Stimulated activated CD4-positive, alpha-beta T cell treated with anti-CD3 and anti-CD28 coated beads, Interleukin-1b, Interleukin-23, amount 100 ng/mL, for 1 hour (primary cell): ENCODE results near the gene SPRR2B.
"Not testable (repeated sequence)": the region's sequence is repeated elsewhere in the genome, so short reads cannot be mapped to it uniquely, and the experiment has no call there.

Source experiments
- DNase-seq, 2 donors: peaks; one replicate each; pipeline ENCODE4 v3.0.0-alpha.2; 2020; ENCODE audit warnings: low read depth in 2 of 2

The SPRR2B gene

DNA sequence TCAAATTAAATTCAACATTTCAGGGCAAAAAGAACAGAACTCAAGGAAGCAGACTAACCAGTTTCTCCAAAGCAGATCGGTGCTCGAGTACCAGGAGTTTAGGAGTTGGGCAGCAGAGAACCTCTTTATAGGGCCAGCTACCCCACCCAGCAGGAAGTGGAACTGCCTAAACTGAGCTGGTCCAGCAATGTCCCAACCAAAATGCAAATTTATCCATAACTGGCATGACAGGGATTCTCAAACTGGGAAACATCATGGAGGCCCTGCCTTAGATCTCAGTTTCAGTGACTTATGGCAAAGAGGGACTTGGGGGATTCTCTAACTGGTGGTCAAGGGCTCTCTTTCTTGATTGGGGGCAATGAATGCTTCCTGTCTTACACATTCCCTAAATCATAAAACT lies at the start of gene SPRR2B:
Gene SPRR2B (minus strand): TSS at position 101 of the 400 bp plus-strand sequence. CDS start 772 bp downstream, outside the sequence.
- no peak for DNase-seq

GRCh38 chr1:153120945-153121344 lies 49.5 kb upstream of the SPRR2B start:
- no peak for DNase-seq

DNA sequence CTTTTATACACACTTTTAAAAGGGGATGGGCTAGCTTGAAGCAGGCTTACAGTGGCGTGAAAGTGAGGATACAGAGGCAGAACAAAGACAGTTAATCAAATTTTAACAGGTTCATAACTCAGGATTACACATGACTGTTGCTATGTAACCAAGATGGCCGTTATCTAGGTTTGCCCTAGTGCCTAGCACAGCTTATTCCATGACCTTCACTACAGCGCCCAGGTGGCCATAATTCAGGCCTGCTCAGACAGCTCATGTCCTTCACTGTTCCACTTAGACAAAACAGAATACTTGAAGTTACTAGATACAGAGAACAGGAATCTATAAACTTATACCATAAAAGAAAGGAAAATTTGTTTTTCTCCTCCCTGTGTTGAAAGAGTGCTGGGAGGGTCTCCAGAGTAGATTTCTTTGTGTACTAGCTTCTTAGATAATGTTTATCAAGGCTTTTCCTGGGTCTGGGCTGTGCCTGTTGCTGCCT lies 48.1 kb upstream of the SPRR2B start:
- no peak for DNase-seq

DNA sequence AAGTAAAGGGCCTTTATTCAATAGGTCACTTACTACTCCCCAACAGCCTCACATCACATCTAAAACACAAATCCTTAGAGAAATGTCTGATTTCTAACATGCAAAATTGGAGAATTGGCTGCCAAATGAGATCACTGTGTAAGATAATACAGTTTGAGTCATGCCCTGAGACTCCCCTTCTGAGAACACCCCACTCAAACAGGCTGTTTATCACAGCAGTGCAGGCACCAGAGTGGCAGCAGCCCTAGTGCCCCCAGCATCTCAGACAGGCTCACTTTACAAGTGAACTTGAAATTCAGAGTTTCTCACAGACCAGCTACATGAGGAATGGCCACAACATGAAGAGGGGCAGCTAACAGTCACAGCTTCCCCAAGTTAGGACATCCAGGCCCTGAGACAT lies 43.9 kb upstream of the SPRR2B start:
- not testable (repeated sequence) for DNase-seq

GRCh38 chr1:153113416-153113815 lies 42.0 kb upstream of the SPRR2B start, which contains the start of gene SPRR2F:
SPRR2F (minus strand) TSS chr1:153113516; CDS start chr1:153112733, 783 bp downstream.
- no peak for DNase-seq

- not testable (repeated sequence) for DNase-seq
Observed at GRCh38 chr1:153112454-153112853, 41.0 kb upstream of the SPRR2B start.

DNA sequence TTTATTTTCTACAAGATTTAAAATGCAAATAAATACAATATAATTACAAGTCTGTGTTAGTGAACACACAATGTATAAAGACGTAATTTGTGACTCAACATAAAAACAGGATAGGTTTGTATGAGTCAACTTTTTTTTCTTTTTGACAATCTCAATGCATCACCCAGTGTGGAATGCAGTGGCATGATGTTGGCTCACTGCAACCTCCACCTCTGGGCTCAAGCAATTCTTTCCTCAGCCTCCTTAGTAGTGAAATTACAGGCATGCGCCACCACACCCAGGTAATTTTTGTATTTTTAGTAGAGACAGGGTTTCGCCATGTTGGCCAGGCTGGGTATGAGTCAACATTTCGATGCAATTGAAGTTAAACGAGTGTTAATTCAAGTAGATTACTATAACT lies 28.8 kb upstream of the SPRR2B start:
- no peak for DNase-seq

- no peak for DNase-seq
Observed at GRCh38 chr1:153099461-153100045, 28.1 kb upstream of the SPRR2B start.

DNA sequence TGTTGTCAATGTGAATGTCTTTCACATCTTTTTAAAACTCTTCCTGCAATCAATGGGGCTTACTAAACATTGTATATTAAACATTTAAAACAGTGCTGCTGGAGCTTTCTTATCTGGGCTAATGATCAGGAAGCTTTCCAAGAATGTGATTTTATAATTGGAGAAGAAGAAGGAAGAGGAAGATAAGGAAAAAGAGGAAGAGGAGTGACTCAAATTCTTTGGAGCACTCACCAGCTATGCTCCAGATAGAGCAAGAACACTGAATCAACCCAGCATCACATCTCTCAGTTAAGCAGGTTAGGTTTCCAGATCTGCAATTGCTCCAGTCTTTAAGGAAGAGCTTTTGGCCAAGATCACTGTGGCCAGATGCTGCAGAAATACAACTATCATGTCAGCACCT lies 24.4 kb upstream of the SPRR2B start:
- no peak for DNase-seq

DNA sequence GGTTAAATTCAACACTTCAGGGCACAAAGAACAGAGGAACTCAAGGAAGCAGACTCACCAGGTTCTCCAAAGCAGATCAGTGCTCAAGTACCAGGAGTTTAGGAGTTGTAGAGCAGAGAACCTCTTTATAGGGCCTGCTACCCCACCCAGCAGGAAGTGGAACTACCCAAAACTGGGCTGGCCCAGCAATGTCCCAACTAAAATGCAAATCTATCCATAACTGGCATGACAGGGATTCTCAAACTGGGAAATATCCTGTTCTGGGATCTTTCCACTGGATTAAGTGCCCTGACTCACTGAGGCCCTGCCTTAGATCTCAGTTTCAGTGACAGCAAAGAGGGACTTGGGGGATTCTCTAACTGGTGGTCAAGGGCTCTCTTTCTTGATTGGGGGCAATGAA lies 23.0 kb upstream of the SPRR2B start, which contains the start of gene SPRR2E:
Gene SPRR2E (minus strand): TSS at position 101 of the 400 bp plus-strand sequence. CDS start 775 bp downstream, outside the sequence.
- no peak for DNase-seq

DNA sequence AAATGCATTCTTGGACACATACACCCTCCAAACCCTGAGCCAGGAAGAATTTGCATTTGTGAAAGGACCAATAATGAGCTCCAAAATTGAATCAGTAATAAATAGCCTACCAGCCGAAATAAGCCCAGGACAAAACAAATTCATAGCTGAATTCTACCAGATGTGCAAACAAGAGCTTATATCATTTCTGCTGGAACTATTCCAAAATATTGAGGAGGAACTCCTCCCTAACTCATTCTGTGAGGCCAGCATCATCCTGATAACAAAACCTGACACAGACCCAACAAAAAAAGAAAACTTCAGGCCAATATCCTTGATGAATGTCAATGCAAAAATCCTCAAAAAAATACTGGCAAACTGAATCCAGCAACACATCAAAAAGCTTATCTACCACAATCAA lies 16.2 kb upstream of the SPRR2B start:
- no peak for DNase-seq

DNA sequence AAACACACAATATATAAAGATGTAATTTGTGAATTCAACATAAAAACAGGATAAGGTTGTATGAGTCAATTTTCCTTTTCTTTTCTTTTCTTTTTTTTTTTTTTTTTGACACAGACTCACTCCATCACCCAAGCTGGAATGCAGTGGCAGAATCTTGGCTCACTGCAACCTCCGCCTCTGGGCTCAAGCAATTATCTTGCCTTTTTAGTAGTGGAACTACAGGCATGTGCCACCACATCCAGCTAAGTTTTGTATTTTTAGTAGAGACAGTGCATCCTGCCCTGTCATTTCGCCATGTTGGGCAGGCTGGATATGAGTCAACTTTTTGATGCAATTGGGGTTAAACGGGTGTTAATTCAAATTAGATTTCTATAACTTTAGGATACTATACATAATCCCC lies 10.3 kb upstream of the SPRR2B start:
- DNase-seq, result no peak

DNA sequence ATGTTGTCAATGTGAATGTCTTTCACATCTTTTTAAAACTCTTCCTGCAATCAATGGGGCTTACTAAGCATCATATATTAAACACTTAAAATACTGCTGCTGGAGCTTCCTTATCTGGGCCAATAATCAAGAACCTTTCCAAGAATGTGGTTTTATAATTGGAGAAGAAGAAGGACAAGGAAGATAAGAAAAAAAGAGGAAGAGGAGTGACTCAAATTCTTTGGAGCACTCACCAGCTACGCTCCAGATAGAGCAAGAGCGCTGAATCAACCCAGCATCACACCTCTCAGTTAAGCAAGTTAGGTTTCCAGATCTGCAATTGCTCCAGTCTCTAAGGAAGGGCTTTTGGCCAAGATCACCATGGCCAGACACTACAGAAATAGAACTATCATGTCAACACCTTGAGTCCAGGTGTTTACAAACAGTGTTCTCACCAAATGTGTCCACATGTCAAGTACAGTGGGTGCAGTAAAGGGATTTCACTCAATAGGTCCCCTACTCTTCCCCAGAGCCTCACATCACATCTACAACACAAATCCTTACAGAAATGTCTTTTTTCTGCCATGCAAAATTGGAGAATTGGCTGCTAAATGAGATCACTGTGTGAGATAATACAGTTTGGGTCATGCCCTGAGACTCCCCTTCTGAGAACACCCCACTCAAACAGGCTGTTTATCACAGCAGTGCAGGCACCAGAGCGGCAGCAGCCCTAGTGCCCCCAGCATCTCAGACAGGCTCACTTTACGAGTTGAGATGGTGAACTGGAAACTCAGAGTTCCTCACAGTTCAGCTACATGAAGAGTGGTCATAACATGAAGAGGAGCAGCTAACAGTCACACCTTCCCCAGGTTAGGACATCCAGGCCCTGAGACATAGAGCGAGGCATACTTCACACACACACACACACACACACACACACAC lies 1.7 kb upstream of the SPRR2B start:
- DNase-seq, result no peak

DNA sequence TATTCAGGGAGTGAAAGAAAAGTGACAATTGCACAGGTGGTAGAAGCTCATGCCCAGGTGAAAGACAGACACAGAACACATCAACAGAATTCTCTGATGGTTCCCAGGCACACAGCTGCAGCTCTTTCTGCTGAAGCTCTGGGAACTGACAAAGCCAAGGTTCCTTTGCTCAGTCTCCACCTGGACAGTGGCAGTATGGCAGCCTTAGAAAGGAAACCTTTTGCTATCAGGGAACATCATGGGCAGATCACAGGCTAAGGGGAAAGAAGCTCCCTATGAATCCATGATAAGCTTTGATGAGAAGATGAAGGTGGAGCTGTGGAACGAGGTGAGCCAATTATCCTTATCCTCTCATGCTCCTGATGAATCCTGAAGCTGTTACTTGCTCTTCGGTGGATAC lies 1.2 kb downstream of the SPRR2B start:
- DNase-seq, result no peak

GRCh38 chr1:153058826-153059784 lies 12.3 kb downstream of the SPRR2B start:
- DNase-seq, result no peak

GRCh38 chr1:153058154-153058553 lies 13.3 kb downstream of the SPRR2B start:
- no peak for DNase-seq

DNA sequence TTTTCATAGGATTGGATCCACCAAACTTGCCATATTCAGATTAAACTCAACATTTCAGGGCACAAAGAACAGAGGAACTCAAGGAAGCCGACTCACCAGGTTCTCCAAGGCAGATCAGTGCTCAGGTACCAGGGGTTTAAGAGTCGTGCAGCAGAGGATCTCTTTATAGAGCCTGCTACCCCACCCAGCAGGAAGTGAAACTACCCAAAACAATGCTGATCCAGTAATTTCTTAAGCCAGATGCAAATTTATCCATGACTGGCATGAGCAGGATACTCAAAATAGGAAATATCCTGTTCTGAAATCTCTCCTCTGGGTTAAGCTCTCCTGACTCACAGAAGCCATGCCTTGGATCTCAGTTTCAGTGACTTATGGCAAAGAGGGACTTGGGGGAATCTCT lies 14.0 kb downstream of the SPRR2B start, which contains the start of gene SPRR2A:
Gene SPRR2A (minus strand): TSS at position 138 of the 400 bp plus-strand sequence. CDS start 777 bp downstream, outside the sequence.
- no peak for DNase-seq

DNA sequence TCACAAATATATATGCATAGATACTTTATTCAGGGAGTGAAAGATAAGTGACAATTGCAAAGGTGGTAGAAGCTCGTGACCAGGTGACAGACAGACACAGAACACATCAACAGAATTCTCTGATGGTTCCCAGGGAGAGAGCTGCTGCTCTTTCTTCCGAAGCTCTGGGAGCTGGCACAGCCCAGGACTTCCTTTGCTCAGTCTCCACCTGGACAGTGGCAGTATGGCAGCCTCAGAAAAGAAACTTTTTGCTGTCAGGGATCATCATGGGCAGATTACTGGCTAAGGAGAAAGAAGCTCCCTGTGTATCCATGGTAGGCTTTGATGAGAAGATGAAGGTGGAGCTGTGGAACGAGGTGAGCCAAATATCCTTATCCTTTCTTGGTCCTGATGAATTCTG lies 15.3 kb downstream of the SPRR2B start:
- DNase-seq, result not testable (repeated sequence)

- DNase-seq, result no peak
Observed at GRCh38 chr1:153049211-153049610, 22.2 kb downstream of the SPRR2B start.

DNA sequence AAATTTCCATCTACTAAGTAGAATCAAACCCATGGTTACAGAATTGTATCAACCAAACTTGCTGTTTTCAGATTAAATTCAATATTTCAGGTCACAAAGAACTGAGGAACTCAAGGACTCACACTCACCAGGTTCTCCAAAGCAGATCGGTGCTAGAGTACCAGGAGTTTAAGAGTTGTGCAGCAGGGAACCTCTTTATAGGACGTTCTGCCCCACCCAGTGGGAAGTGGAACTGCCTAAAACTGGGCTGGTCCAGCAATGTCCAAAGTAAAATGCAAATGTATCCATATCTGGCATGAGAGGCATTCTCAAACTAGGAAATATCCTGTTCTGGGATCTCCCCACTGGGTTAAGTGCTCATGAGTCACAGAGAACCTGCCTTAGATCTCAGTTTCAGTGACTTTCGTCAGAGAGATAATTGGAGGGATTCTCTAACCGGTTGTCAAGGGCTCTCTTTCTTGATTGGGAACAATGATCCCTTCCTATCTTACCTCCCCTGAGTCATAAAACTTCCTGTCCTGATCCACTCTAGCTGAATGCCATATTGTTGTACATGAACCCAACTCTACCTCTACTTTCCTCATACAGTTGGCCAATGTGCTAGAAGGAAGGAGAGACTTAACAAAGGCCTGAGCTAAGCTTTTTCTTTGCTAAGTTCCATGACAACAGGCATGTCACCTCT lies 30.3 kb downstream of the SPRR2B start, which contains the start of gene SPRR2D:
Gene SPRR2D (minus strand): TSS at position 171 of the 682 bp plus-strand sequence. CDS start 774 bp downstream, outside the sequence.
- no peak for DNase-seq

DNA sequence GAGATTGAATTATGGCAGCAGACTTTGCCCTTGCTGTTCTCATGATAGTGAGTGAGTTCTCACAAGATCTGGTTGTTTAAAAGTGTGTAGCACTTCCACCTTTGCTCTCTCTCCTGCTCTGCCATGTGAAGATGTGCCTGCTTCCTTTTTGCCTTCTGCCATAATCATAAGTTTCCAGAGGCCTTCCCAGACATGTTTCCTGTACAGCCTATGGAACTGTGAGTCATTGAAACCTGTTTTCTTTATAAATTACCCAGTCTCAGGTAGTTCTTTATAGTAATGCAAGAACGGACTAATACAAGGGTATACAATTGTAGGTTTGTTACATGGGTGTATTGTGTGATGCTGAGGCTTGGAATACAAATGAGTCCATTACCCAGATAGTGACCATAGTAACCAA lies 36.2 kb downstream of the SPRR2B start:
- DNase-seq, result no peak
